ENCODE measurements around the gene CRACDL.

- no peak for TF ChIP-seq CTCF (conservative IDR thresholded peaks at IDR 0.05; ENCODE audit: low read depth, low read length)
- no peak for TF ChIP-seq EZH2phosphoT487 (IDR thresholded peaks at IDR 0.05; ENCODE audit: borderline replicate concordance, low read length)
Measured at GRCh38 chr2:98749066-98749450, 187.0 kb downstream of the CRACDL start.

Measured in PC-3 (cell line).